HEK293 (cell line): ENCODE results near the gene COP1.
A peak's percentile ranks its signal among the peaks of the same experiment; 100 is the strongest.

Experiments
- CTCF ChIA-PET: fragments of 350-600 bp; formaldehyde crosslinking; extraction: SDS; loops from one replicate; lab custom pipeline; 2021; ENCODE audit warnings: antibody characterized with exemption; lab: Yijun Ruan, JAX
- POLR2A ChIA-PET: fragments of 300-600 bp; formaldehyde crosslinking; extraction: SDS; loops from one replicate; lab custom pipeline; 2020; ENCODE audit warnings: antibody characterized with exemption, inconsistent platforms; lab: Yijun Ruan, JAX
- H3K27ac ChIP-seq: fragments of 200-500 bp; sonication (Bioruptor generic); 2 replicates; pipeline ENCODE4 v1.5.1; 2014; ENCODE audit warnings: low read depth, low read length, control low read depth, inconsistent platforms; ENCODE audit errors: extremely low read depth
- H3K36me3 ChIP-seq, 2 experiments: fragments of 200-500 bp in 1 of 2; sonication (Bioruptor generic) in 1 of 2; 1 replicate in 1 of 2; 2 replicates in 1 of 2; pipeline ENCODE4 v1.5.1; 2014 to 2017; ENCODE audit warnings: inconsistent platforms in 2 of 2, low read length in 2 of 2; ENCODE audit not compliant: control insufficient read depth in 2 of 2, insufficient read depth in 1 of 2
- H3K4me1 ChIP-seq: fragments of 200-500 bp; sonication (Bioruptor generic); 2 replicates; pipeline ENCODE4 v1.5.1; 2014; ENCODE audit warnings: mild to moderate bottlenecking, low read length, inconsistent platforms; ENCODE audit not compliant: control insufficient read depth, insufficient read depth
- H3K4me3 ChIP-seq: 2 replicates; pipeline ENCODE4 v1.5.1; 2011; ENCODE audit warnings: low read depth, mild to moderate bottlenecking, control low read depth, low read length, moderate library complexity
- H3K9me3 ChIP-seq: fragments of 200-500 bp; sonication (Bioruptor generic); 2 replicates; pipeline ENCODE4 v1.5.1; 2014; ENCODE audit warnings: low read depth, low read length, inconsistent platforms; ENCODE audit not compliant: control insufficient read depth, insufficient read depth
- MZF1 ChIP-seq: fragments of 450-650 bp; formaldehyde crosslinking; IDR thresholded peaks from 2 replicates; pipeline ENCODE4 v1.5.1; 2017; ENCODE audit warnings: missing biosample characterization, missing genetic modification characterization, borderline replicate concordance
- OSR2 ChIP-seq: fragments of 450-650 bp; formaldehyde crosslinking; IDR thresholded peaks from 2 replicates; pipeline ENCODE4 v1.5.1; 2016; ENCODE audit warnings: missing biosample characterization, missing genetic modification characterization
- TCF7L2 ChIP-seq: IDR thresholded peaks from 2 replicates; pipeline ENCODE4 v1.6.1; 2011; ENCODE audit warnings: low read depth, mild to moderate bottlenecking, inconsistent platforms, low read length, moderate library complexity, borderline replicate concordance
- ZNF121 ChIP-seq: fragments of 450-650 bp; formaldehyde crosslinking; IDR thresholded peaks from 2 replicates; pipeline ENCODE4 v1.5.1; 2016; ENCODE audit warnings: missing biosample characterization, missing genetic modification characterization
- ZNF335 ChIP-seq: fragments of 450-650 bp; formaldehyde crosslinking; conservative IDR thresholded peaks from 2 replicates; pipeline ENCODE4 v1.5.1; 2016; ENCODE audit warnings: missing biosample characterization, missing genetic modification characterization
- ZNF366 ChIP-seq: fragments of 450-650 bp; formaldehyde crosslinking; conservative IDR thresholded peaks from 2 replicates; pipeline ENCODE4 v1.5.1; 2016; ENCODE audit warnings: missing biosample characterization, missing genetic modification characterization
- ZNF423 ChIP-seq: fragments of 450-650 bp; formaldehyde crosslinking; IDR thresholded peaks from 2 replicates; pipeline ENCODE4 v1.5.1; 2016; ENCODE audit warnings: missing biosample characterization, missing genetic modification characterization
- ZNF626 ChIP-seq: fragments of 450-650 bp; sonication (Bioruptor Pico); formaldehyde crosslinking; IDR thresholded peaks from 2 replicates; pipeline ENCODE4 v1.5.1; 2018; ENCODE audit warnings: missing biosample characterization, missing genetic modification characterization, inconsistent platforms
- ZNF843 ChIP-seq: fragments of 450-650 bp; formaldehyde crosslinking; IDR thresholded peaks from 2 replicates; pipeline ENCODE4 v1.5.1; 2016; ENCODE audit warnings: missing biosample characterization, missing genetic modification characterization
- ZXDB ChIP-seq: fragments of 450-650 bp; formaldehyde crosslinking; IDR thresholded peaks from 2 replicates; pipeline ENCODE4 v1.5.1; 2016; ENCODE audit warnings: missing biosample characterization, missing genetic modification characterization
- TF ChIP-seq, protein P1 (sequence below): fragments of 450-650 bp; formaldehyde crosslinking; IDR thresholded peaks from 2 replicates; pipeline ENCODE4; 2016; ENCODE audit warnings: missing biosample characterization, missing genetic modification characterization
- TF ChIP-seq, protein P2 (sequence below): fragments of 450-650 bp; formaldehyde crosslinking; IDR thresholded peaks from 2 replicates; pipeline ENCODE4 v1.5.1; 2016; ENCODE audit warnings: missing biosample characterization, missing genetic modification characterization
- TF ChIP-seq, protein P3 (sequence below): fragments of 450-650 bp; formaldehyde crosslinking; IDR thresholded peaks from 2 replicates; pipeline ENCODE4 v1.5.1; 2016; ENCODE audit warnings: missing biosample characterization, missing genetic modification characterization, borderline replicate concordance
- TF ChIP-seq, protein P4 (sequence below): fragments of 450-650 bp; formaldehyde crosslinking; IDR thresholded peaks from 2 replicates; pipeline ENCODE4 v1.5.1; 2016; ENCODE audit warnings: missing biosample characterization, missing genetic modification characterization
- TF ChIP-seq, protein P5 (sequence below): fragments of 450-650 bp; formaldehyde crosslinking; IDR thresholded peaks from 2 replicates; pipeline ENCODE4 v1.5.1; 2017; ENCODE audit warnings: missing biosample characterization, missing genetic modification characterization

Gene COP1

DNA sequence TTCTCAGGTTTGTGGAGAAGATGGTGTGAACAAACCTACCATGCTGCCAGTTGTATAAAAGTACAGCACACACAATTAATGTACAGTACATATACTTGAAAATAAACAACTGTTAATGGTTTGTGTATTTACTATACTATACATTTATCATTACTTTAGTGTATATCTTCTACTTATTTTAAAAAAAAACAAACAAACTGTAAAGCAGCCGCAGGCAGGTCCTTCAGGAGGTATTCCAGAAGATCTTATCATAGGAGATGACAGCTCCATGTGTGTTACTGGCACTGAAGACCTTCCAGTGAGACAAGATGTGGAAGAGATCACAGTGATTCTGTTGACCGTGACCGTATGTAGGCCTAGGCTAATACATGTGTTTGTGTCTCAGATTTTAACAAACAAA, 155.7 kb downstream of the COP1 start (continued):
- TF ChIP-seq, protein P1, sequence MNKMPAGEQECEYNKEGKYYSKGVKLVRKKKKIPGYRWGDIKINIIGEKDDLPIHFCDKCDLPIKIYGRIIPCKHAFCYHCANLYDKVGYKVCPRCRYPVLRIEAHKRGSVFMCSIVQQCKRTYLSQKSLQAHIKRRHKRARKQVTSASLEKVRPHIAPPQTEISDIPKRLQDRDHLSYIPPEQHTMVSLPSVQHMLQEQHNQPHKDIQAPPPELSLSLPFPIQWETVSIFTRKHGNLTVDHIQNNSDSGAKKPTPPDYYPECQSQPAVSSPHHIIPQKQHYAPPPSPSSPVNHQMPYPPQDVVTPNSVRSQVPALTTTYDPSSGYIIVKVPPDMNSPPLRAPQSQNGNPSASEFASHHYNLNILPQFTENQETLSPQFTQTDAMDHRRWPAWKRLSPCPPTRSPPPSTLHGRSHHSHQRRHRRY: no peak
- TF ChIP-seq ZNF843 (tag by site-specific recombination): peak; percentile 68
- no peak for TF ChIP-seq ZNF626 (tag by site-specific recombination)
- peak; percentile 65 for TF ChIP-seq TCF7L2
- TF ChIP-seq ZXDB (tag by site-specific recombination): 0 out of 2 replicates have a peak, but pooled peaks have one; percentile 18
- TF ChIP-seq ZNF366 (tag by site-specific recombination): no peak
- TF ChIP-seq ZNF335 (tag by site-specific recombination): no peak
- no peak for TF ChIP-seq ZNF121 (tag by site-specific recombination)
- TF ChIP-seq, protein P2, sequence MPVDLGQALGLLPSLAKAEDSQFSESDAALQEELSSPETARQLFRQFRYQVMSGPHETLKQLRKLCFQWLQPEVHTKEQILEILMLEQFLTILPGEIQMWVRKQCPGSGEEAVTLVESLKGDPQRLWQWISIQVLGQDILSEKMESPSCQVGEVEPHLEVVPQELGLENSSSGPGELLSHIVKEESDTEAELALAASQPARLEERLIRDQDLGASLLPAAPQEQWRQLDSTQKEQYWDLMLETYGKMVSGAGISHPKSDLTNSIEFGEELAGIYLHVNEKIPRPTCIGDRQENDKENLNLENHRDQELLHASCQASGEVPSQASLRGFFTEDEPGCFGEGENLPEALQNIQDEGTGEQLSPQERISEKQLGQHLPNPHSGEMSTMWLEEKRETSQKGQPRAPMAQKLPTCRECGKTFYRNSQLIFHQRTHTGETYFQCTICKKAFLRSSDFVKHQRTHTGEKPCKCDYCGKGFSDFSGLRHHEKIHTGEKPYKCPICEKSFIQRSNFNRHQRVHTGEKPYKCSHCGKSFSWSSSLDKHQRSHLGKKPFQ: 0 out of 2 replicates have a peak, but pooled peaks have one; percentile 17
- TF ChIP-seq, protein P3, sequence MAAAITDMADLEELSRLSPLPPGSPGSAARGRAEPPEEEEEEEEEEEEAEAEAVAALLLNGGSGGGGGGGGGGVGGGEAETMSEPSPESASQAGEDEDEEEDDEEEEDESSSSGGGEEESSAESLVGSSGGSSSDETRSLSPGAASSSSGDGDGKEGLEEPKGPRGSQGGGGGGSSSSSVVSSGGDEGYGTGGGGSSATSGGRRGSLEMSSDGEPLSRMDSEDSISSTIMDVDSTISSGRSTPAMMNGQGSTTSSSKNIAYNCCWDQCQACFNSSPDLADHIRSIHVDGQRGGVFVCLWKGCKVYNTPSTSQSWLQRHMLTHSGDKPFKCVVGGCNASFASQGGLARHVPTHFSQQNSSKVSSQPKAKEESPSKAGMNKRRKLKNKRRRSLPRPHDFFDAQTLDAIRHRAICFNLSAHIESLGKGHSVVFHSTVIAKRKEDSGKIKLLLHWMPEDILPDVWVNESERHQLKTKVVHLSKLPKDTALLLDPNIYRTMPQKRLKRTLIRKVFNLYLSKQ (tag by site-specific recombination): no peak

DNA sequence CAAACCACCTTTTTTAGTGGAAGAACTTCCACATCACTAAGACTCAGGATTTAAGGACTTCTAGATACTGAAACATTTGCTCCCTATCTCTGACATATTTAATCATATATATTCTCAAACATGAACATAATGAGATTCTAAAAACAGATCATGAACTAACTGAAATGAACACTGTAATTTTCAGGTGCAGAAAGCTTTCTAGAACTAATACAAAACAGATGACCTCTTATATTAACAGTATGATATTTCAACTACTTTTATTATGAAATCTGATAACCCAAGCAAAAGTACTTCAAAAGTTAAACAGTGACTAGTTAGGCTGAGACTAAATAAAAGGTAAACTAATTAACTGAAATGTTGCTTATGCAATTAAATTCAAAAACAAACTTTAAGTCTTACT, 157.5 kb downstream of the COP1 start:
- no peak overlapping the region for H3K4me3 ChIP-seq
- H3K36me3 ChIP-seq: no peaks in the 10 kb centered on the region
- TF ChIP-seq, protein P4, sequence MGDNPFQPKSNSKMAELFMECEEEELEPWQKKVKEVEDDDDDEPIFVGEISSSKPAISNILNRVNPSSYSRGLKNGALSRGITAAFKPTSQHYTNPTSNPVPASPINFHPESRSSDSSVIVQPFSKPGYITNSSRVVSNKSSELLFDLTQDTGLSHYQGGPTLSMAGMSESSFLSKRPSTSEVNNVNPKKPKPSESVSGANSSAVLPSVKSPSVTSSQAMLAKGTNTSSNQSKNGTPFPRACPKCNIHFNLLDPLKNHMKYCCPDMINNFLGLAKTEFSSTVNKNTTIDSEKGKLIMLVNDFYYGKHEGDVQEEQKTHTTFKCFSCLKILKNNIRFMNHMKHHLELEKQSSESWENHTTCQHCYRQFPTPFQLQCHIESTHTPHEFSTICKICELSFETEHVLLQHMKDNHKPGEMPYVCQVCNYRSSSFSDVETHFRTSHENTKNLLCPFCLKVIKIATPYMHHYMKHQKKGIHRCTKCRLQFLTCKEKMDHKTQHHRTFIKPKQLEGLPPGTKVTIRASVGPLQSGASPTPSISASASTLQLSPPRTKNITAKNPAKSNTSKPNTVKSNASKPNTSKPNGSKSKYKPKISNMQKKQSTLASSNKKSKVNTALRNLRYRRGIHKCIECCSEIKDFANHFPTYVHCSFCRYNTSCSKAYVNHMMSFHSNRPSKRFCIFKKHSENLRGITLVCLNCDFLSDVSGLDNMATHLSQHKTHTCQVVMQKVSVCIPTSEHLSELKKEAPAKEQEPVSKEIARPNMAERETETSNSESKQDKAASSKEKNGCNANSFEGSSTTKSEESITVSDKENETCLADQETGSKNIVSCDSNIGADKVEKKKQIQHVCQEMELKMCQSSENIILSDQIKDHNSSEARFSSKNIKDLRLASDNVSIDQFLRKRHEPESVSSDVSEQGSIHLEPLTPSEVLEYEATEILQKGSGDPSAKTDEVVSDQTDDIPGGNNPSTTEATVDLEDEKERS (tag by site-specific recombination): no peak
- TF ChIP-seq ZNF423 (tag by site-specific recombination) (no peak), MZF1 (tag by site-specific recombination) (no peak), OSR2 (peak; percentile 18; the same call in 1 of the 2 replicates)
- TF ChIP-seq, protein P5, sequence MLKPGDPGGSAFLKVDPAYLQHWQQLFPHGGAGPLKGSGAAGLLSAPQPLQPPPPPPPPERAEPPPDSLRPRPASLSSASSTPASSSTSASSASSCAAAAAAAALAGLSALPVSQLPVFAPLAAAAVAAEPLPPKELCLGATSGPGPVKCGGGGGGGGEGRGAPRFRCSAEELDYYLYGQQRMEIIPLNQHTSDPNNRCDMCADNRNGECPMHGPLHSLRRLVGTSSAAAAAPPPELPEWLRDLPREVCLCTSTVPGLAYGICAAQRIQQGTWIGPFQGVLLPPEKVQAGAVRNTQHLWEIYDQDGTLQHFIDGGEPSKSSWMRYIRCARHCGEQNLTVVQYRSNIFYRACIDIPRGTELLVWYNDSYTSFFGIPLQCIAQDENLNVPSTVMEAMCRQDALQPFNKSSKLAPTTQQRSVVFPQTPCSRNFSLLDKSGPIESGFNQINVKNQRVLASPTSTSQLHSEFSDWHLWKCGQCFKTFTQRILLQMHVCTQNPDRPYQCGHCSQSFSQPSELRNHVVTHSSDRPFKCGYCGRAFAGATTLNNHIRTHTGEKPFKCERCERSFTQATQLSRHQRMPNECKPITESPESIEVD (tag by site-specific recombination): peak; percentile 59
- H3K27ac ChIP-seq: no peak overlapping the region
- H3K4me1 ChIP-seq: 0 out of 2 replicates have a peak, but pooled peaks cover 5% of the 10 kb centered on the region
- CTCF ChIA-PET: no interaction called here
- H3K9me3 ChIP-seq: no peaks in the 10 kb centered on the region
- POLR2A ChIA-PET: no interaction called here
